Stimulated activated naive CD8-positive, alpha-beta T cell treated with anti-CD3 and anti-CD28 coated beads, Interleukin-15, amount 100 ng/mL, for 72 hours (primary cell): ENCODE data around the gene MARCHF9.

Experiments
- ATAC-seq: fragments of 150-1000 bp; cut with Tn5 transposase; 2 replicates; pipeline ENCODE4 v1.10.0; 2021; ENCODE audit warnings: mild to moderate bottlenecking, moderate library complexity
- DNase-seq, 2 donors: peaks; one replicate each; pipeline ENCODE4 v3.0.0; 2021 to 2022
- H3K27ac Mint-ChIP-seq, 2 donors: one replicate each; pipeline ENCODE4 v1.8.0; 2022; ENCODE audit warnings: mild to moderate bottlenecking in 2 of 2, mixed read lengths in 2 of 2, moderate library complexity in 2 of 2
- H3K27me3 Mint-ChIP-seq: one replicate; pipeline ENCODE4 v1.8.0; 2022; ENCODE audit warnings: mixed read lengths
- H3K4me1 Mint-ChIP-seq: one replicate; pipeline ENCODE4 v1.8.0; 2022; ENCODE audit warnings: mild to moderate bottlenecking, mixed read lengths
- H3K4me3 Mint-ChIP-seq, 2 donors: one replicate each; pipeline ENCODE4 v1.8.0; 2022; ENCODE audit warnings: mild to moderate bottlenecking in 2 of 2, mixed read lengths in 2 of 2, moderate library complexity in 1 of 2
- H3K9me3 Mint-ChIP-seq, 2 donors: one replicate each; pipeline ENCODE4 v1.8.0; 2022; ENCODE audit warnings: mixed read lengths in 2 of 2

Gene MARCHF9

DNA sequence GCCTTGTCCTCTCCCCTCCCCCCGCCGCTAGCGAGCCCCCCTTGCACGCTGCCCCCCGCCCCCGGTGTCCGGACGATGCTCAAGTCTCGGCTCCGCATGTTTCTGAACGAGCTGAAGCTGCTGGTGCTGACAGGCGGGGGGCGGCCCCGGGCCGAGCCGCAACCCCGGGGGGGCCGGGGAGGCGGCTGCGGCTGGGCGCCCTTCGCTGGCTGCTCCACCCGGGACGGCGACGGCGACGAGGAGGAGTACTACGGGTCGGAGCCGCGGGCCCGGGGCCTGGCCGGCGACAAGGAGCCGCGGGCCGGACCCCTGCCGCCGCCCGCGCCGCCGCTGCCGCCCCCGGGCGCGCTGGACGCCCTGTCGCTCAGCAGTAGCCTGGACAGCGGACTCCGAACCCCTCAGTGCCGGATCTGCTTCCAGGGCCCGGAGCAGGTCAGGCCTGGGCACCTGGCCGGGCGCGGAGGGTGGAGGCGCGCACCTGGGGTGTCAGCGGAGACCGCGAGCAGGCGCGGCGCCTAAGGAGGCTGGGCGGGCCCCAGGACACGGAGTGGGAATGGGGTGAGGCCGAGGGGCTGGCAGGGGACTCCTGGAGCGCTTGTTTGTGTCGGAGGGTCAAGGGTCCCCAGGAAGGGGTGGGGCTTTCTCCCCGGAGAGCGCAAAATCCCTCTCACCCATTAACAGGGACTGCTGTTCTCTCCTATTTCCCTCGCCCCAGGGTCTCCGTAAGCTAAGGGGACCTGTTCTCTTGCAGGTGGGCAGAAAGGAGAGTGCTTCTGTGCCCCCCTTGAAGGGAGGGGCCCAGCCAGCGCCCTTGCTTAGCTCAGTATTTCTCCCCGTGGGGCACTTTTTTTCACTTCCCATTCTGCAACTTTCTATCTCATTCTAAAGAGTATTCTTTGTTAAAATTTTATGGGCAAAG, 810 bp downstream of the MARCHF9 start:
- Mint-ChIP-seq H3K27me3 (no peaks in the 10 kb centered on the region), H3K9me3 (no peaks in the 10 kb centered on the region), H3K27ac (peak overlapping the region; percentile 31 to 87), H3K4me1 (peaks cover 64% of the 10 kb centered on the region), H3K4me3 (peak overlapping the region; percentile 92 to 93)
- ATAC-seq (no peak), DNase-seq (no peak)

DNA sequence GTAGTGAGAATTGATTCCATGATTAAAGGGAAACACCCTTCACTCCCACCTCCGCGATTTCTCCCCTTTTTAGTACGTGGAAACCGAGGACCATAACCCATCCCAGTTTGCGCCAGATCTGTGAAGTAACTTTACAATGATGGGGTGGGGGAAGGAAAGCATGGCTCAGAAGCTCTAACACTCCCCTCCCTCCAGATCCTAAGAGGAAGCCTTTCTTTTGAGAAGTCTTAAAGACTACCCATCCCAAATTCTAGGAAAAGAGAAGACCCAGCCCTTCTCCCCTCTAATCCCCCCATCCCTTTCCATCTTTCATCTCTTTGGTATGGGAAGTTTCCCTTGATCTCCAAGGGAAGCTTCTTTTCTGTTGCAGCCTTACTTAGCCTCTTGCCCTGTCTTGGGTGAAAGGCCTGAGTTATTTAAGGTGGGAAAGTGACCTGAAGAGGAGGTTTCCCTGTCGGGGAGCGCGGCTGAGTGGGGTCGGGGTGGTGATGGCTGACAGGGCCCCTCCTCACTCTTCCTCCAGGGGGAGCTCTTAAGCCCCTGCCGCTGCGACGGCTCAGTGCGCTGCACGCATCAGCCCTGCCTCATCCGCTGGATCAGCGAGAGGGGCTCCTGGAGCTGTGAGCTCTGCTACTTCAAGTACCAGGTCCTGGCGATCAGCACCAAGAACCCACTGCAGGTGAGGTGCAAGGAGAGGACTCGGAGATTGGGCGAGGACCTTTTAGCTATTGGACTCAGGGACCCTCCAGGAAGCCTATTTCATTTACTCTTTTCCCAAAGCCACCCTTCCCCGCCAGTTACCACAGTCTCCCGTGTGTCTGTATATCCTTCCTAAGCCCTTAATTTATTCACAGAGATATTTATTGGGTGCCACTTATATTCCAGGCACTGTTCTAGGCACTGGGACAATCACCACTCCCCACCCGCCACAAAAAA, 1.8 kb downstream of the MARCHF9 start:
- H3K4me1 Mint-ChIP-seq = peaks cover 64% of the 10 kb centered on the region

DNA sequence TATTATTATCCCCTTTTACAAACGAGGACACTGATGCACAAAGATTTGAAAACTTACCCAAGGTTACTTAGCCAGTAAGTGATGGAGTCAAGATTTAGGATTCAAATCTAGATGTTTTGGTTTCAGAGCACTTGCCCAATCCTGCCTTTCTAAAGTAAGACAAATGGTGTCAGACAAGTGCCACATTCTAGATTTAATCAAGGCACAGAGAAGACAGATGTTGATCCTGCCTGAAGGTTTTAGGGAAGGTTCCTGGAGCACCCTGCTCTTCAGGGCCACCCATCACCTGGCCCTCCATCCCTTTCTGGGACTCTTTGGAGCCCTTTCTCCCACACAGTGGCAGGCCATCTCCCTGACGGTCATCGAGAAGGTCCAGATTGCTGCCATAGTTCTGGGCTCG, 2.9 kb downstream of the MARCHF9 start:
- Mint-ChIP-seq H3K4me3 (no peak overlapping the region), H3K9me3 (no peaks in the 10 kb centered on the region), H3K27me3 (no peaks in the 10 kb centered on the region), H3K27ac (no peak overlapping the region), H3K4me1 (peaks cover 64% of the 10 kb centered on the region)
- DNase-seq (no peak), ATAC-seq (no peak)

More for the DNA sequence above, 1.8 kb downstream of the MARCHF9 start:
- Mint-ChIP-seq H3K27ac (peak overlapping the region; percentile 87), H3K4me3 (peak overlapping the region; percentile 92 to 93), H3K9me3 (no peaks in the 10 kb centered on the region), H3K27me3 (no peaks in the 10 kb centered on the region)
- ATAC-seq = peak; percentile 44
- peak; percentile 75 to 76 for DNase-seq

DNA sequence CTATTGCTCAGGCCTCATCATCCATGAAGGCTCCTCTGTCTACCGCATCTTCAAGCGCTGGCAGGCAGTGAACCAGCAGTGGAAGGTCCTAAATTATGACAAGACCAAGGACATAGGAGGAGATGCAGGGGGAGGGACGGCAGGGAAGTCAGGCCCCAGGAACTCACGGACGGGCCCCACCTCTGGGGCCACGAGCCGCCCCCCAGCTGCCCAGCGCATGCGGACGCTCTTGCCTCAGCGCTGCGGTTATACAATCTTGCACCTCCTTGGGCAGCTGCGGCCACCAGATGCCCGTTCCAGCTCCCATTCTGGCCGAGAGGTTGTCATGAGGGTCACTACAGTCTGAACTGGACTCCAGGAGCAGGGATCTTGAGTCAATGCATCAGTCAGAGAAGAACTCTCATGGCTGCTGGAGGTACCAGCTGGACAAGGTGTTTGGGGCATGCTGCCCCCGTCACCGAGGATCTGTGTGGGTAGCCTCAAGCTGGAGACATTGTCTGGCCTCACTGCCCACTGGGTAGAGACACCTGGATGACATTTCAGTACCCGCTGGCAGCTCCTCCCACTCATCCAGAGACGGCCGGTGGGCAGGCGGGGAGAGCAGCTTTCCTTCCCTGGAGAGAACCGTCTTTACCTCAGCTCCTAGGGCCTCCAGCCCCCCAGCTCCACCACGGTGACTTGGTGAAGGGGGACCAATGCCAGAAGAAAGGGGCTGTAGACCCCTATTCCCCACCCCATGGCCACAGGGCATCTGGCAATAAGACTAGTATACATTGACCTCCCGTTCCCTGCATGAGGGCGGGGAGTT, 3.9 kb downstream of the MARCHF9 start:
- H3K4me1 Mint-ChIP-seq = peaks cover 59% of the 10 kb centered on the region
- H3K27ac Mint-ChIP-seq = no peak overlapping the region
- no peak overlapping the region for H3K4me3 Mint-ChIP-seq
- no peaks in the 10 kb centered on the region for H3K27me3 Mint-ChIP-seq
- ATAC-seq (no peak), DNase-seq (no peak)
- H3K9me3 Mint-ChIP-seq = no peaks in the 10 kb centered on the region

DNA sequence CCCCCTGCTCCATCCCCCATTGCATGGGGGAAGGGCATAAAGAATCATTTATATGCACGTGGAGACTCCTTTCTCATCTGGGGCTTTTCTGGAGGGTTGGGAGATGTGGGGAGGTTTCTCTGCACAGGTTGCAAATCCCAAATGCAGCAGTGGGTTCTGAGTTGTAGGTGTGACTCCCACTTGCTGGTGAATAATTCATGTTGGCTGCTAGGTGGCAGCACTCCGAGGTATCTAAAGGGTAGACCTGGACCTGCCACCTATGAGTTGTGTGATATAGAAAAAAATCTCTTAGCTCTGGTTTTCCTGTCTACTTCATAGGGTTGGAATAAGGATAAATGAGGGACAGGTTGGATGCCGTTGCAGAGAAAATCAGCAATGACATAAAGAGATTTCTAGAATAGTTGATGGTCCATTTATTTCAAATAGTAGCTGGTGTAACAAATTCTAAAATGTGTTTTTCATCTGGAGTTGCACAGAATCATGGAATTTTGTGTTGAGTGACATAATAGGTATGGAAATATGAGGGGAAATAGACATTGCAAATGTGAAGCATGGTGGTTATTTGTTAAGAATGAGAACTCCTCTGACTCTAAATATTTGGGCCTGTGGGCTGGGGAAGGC, 4.6 kb downstream of the MARCHF9 start:
- H3K4me3 Mint-ChIP-seq = no peak overlapping the region
- no peaks in the 10 kb centered on the region for H3K9me3 Mint-ChIP-seq
- H3K27me3 Mint-ChIP-seq = no peaks in the 10 kb centered on the region
- DNase-seq = no peak
- no peak overlapping the region for H3K27ac Mint-ChIP-seq
- peaks cover 59% of the 10 kb centered on the region for H3K4me1 Mint-ChIP-seq
- ATAC-seq = peak; percentile 42

DNA sequence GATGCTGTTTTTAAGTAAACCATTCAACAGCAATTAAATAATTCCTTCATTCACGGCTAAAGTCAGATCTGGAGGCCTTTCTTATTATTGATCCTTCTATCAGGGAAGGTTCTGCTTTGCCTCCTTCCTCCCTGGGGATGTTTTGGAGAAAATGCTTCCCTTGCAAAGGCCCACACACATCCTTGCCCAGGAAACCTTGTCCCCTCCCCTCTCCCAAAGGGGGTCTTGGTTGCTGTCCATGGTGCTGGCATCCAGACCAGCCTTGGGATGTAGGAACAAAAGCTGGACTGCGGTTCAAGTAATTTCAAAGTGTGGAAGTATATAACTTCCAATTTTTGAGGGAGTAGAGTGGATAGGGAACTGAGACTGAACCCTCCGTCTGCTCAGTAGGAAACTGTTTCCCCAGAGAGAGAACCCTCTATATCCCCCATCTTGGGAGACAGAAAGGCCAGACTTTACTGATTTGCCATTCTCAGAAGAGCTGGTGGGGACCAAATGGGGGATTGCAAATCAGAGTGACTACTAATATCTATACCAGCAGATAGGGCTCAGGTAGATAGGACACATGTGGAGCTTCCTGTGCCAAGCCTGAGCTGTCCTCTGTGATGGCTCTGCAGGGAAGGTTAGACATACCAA, 5.6 kb downstream of the MARCHF9 start:
- no peak overlapping the region for H3K27ac Mint-ChIP-seq
- no peaks in the 10 kb centered on the region for H3K9me3 Mint-ChIP-seq
- H3K27me3 Mint-ChIP-seq = no peaks in the 10 kb centered on the region
- no peak overlapping the region for H3K4me3 Mint-ChIP-seq
- DNase-seq (no peak), ATAC-seq (no peak)
- peaks cover 65% of the 10 kb centered on the region for H3K4me1 Mint-ChIP-seq

DNA sequence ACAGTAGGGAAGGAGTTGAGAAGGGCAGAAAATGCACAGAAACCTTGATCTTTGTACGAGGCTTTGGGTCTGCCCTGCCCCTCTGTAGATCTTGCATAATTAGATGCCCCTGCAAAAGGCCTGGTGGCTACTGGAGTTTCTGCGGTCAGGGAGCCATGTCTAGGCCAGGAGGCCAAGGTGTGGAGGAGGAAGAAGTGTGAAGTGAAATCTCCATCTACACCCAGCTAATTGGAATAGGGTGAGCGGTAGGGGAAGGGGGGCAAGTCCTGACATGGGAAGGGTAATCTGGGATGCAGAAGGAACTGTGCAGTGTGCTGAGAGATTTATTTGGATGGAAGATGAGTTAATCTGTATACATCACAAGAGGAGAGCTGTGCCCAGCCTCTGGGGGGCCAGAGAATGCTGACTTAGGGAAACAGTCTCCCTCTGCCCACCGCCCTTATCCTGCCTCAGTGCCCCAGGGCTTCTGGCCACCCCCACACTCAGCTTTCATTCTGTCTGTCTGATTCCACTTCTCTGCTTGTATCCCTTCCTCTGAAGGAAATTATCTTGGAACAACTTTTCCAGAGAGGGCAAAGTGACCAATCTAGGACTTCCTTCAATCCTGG, 6.6 kb downstream of the MARCHF9 start:
- ATAC-seq (no peak), DNase-seq (no peak)
- H3K9me3 Mint-ChIP-seq = no peaks in the 10 kb centered on the region
- peaks cover 4% of the 10 kb centered on the region for H3K27me3 Mint-ChIP-seq
- H3K4me1 Mint-ChIP-seq = peaks cover 70% of the 10 kb centered on the region
- no peak overlapping the region for H3K4me3 Mint-ChIP-seq
- no peak overlapping the region for H3K27ac Mint-ChIP-seq

DNA sequence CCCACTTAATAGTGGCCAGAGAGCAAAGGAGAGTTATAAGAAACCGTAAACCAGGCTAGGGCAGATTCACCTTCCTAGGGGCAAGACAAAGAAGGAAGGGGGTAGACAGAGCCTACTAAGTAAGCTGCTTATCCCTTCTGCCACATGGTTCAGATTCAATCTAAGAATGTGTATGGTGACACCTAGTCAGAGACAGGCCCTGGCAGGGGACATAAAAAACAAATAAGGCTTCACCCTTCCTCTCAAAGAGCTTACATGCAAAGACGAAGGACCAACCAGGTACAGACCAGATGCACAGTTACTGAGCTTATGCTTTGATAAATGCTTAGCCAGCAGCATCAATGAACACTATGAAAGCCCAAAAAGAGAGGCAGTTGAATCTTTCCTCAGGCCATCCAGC, 7.6 kb downstream of the MARCHF9 start:
- DNase-seq (no peak), ATAC-seq (no peak)
- Mint-ChIP-seq H3K9me3 (no peaks in the 10 kb centered on the region), H3K4me1 (peaks cover 73% of the 10 kb centered on the region), H3K27ac (no peak overlapping the region), H3K27me3 (peaks cover 8% of the 10 kb centered on the region), H3K4me3 (no peak overlapping the region)

DNA sequence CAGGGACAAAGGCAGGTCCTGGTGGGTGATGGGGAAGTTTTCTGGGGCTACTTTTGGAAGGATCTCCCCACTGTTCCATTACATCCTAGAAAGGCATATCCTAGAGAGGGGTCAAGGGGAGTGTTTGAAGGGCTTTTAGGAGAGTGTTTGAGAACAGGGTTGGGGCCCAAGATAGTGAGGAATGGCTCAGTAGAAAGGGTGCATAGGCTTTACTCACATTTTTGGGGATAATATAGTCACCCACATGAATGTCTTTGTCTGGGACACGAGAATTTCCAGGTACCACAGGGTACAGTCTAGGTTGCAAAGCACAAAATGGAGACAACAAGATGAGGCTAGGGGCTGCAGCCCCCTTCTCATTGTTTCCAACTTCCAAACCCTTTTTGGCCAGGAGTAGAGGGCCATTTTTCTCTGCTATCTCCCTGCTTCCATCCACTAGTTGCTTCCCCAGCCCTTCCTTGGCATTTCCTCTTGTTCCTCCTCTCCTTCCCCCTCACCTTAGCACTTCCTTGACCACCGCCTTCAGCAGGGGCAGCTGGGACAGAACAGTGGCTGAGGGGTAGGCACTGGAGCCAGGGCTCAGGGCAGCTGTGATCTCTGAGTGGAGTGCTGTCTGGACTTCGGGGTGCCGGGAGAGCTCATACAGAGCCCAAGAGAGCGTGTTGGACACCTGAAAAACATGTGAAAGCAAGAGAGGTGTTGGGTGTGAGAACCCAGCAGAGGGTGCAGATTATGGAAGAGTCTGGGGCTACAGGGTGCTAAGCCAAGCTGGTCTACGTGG, 9.2 kb downstream of the MARCHF9 start:
- Mint-ChIP-seq H3K27ac (peak overlapping the region in 1 of 2 donors; percentile 57), H3K27me3 (peaks cover 8% of the 10 kb centered on the region), H3K4me3 (peak overlapping the region; percentile 88 to 97), H3K4me1 (peaks cover 66% of the 10 kb centered on the region), H3K9me3 (no peaks in the 10 kb centered on the region)
- ATAC-seq (no peak), DNase-seq (no peak)

DNA sequence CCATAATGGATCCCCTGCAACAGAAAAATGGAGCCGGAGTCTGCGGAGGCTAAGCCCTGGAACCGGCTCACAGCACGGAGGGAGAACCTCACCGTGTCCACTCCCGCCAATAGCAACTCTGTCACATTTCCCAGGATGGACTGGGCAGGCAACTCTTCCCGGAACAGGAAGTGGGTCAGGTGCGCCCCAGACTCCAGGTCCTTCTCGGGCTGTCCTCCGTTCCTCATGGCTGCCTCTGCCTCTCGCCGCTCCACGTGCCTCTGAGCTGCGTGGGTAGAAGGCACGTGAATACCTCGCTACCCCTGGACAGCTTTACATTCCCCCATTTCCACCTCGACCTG, 9.7 kb downstream of the MARCHF9 start:
- H3K27ac Mint-ChIP-seq = peak overlapping the region in 1 of 2 donors; percentile 51
- peaks cover 8% of the 10 kb centered on the region for H3K27me3 Mint-ChIP-seq
- no peak for DNase-seq
- H3K4me3 Mint-ChIP-seq = peak overlapping the region; percentile 88 to 97
- H3K4me1 Mint-ChIP-seq = peaks cover 61% of the 10 kb centered on the region
- ATAC-seq = peak; percentile 26
- no peaks in the 10 kb centered on the region for H3K9me3 Mint-ChIP-seq

DNA sequence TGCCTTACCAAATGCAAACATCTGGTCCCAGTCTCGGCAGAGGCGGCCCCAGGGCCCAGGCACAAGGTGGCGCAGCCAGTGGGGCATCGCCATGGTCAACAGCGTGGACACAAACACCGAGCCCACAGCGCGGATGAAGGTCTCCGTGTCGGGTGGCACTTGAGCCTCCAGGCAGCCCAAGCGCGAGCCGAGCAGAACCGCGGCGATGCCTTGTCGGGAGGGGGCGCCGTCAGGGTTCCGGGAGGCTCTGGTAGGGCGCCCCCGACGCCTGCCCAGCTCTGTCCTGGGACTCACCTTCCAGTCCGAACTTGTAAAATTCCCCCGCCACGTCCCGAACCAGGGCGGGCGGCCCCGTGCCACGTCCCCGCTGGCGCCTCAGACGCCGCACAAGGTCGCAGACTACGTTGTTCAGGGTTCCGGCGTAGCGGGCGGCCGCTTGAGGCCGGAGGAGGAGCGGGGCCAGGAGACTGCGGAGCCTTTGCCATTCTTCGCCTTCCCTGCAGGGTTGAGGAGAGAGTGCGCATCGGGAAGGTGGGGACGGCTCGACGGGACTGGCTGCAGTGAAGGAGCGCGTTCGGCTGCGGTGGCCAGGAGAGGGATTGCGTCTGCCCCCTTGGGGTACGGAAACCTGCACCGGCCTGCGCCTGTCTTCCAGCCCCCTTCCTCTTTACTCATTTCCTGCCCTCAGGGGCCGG, 10.2 kb downstream of the MARCHF9 start:
- Mint-ChIP-seq H3K4me3 (peak overlapping the region; percentile 88 to 97), H3K4me1 (peaks cover 64% of the 10 kb centered on the region), H3K9me3 (no peaks in the 10 kb centered on the region), H3K27ac (peak overlapping the region; percentile 77 to 83), H3K27me3 (peaks cover 8% of the 10 kb centered on the region)
- ATAC-seq = peak; percentile 81
- DNase-seq = peak; percentile 65 to 67

DNA sequence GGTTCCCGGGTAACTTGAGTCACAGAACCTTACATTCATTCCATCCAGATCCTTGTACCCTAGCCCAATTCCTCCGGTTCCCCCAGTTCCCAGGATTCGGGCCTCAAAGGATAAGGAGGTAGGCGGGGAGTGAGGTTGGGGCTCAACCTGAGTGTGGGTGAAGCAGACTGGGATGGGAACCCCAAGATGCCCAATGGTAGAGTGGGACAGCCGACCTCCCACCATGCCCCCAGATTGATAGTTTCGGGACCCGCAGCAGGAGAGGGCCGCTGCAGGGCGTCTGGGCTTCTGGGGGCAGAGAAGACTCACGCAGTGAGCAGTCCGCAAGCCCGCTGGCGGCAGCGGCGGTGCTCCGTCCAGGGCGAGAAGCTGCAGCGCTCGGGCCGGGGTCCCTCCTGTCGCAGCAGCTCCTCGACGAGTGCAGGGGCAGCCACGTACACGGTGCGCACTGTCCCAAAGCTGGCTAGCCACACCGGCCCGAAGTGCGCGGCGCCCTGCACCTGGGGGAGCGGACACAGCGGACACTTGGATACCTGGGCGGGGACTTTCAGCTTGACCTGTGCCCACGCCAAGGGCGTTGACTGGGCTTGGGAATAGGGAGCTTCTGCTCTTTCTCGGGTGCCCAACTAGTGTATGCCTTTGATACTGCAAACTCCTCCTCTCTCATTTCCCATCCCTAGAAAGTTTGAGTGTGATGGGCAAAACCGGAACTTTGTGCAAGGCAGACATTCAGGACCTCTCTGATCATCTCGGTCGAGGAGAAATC, 11.0 kb downstream of the MARCHF9 start:
- H3K4me1 Mint-ChIP-seq = peaks cover 69% of the 10 kb centered on the region

More for the DNA sequence above, 11.0 kb downstream of the MARCHF9 start:
- peak overlapping the region; percentile 88 to 97 for H3K4me3 Mint-ChIP-seq
- no peaks in the 10 kb centered on the region for H3K9me3 Mint-ChIP-seq
- DNase-seq (peak in 1 of 2 donors; percentile 24), ATAC-seq (peak; percentile 44)
- peak overlapping the region in 1 of 2 donors; percentile 83 for H3K27ac Mint-ChIP-seq
- peaks cover 8% of the 10 kb centered on the region for H3K27me3 Mint-ChIP-seq
